Esophagus muscularis mucosa (tissue), 4 donors: ENCODE results near the gene VTI1A. TPM values are rescaled to one million over a fixed set of nuclear protein-coding genes. Genes with fewer than 3 reads are reported as not detected.
A peak's percentile ranks its signal among the peaks of the same experiment; 100 is the strongest.

Source experiments
- DNase-seq: peaks from one replicate; pipeline ENCODE4 v3.0.0-alpha.2; 2017; ENCODE audit errors: extremely low spot score
- H3K27ac ChIP-seq, 4 donors: fragments of 200-600 bp; sonication (generic); replicated peaks in 1 of 4; 1 replicate in 3 of 4; 2 replicates in 1 of 4; pipeline ENCODE4 v1.5.1; 2016 to 2019; ENCODE audit warnings: mild to moderate bottlenecking in 1 of 4
- H3K27me3 ChIP-seq, 4 donors: fragments of 200-600 bp; sonication (generic); one replicate each; pipeline versions ENCODE4 v1.5.1 to v1.6.0; 2016 to 2019
- H3K36me3 ChIP-seq, 4 donors: fragments of 200-600 bp; sonication (generic); one replicate each; pipeline ENCODE4 v1.5.1; 2016 to 2019
- H3K4me1 ChIP-seq, 4 donors: fragments of 200-600 bp; sonication (generic); one replicate each; pipeline ENCODE4 v1.5.1; 2016 to 2019
- H3K4me3 ChIP-seq, 4 donors: fragments of 200-600 bp; sonication (generic); 1 replicate in 2 of 4; 2 replicates in 2 of 4; pipeline ENCODE4 v1.5.1; 2016 to 2019; ENCODE audit warnings: mild to moderate bottlenecking in 4 of 4, moderate library complexity in 1 of 4
- H3K9me3 ChIP-seq, 4 donors: fragments of 200-600 bp; sonication (generic); 1 replicate in 3 of 4; 2 replicates in 1 of 4; pipeline ENCODE4 v1.5.1; 2016 to 2019
- EP300 ChIP-seq: sonication (generic); formaldehyde crosslinking; IDR thresholded peaks from one replicate; pipeline ENCODE4 v1.6.1; 2017; ENCODE audit warnings: antibody characterized with exemption
- POLR2A ChIP-seq: fragments of 450-650 bp; IDR thresholded peaks from one replicate; pipeline ENCODE4 v1.6.1; 2017; ENCODE audit warnings: antibody characterized with exemption, moderate library complexity, mild to moderate bottlenecking, low read depth
- POLR2AphosphoS5 ChIP-seq, 2 donors: sonication (generic); formaldehyde crosslinking; IDR thresholded peaks; one replicate each; pipeline ENCODE4 v1.6.1; 2017; ENCODE audit warnings: antibody characterized with exemption in 2 of 2
- WGBS: methylation state at CpG from one replicate; pipeline ENCODE4 v1.1.5; 2018; 5-methylcytosine and 5-hydroxymethylcytosine counted together
- intact Hi-C: fragments of 100-400 bp; cut with DNase I; formaldehyde crosslinking; loops from one replicate; pipeline ENCODE4 v1.15.1; 2023
- total RNA-seq, 4 donors: library from RNA; depleted of rRNA; stranded (reverse); fragments of >200 nt; gene quantifications; one replicate each; pipeline versions ENCODE4 v1.1.0 to v1.2.1, GENCODE V29; 2016
- TF ChIP-seq, protein P1 (sequence below), 3 experiments: fragments of 200-600 bp in 2 of 3; fragments of 450-650 bp in 1 of 3; sonication (generic) in 2 of 3; IDR thresholded peaks; one replicate each; pipeline ENCODE4 v1.5.1; 2017 to 2019; ENCODE audit warnings: antibody characterized with exemption in 3 of 3, mild to moderate bottlenecking in 2 of 3, moderate library complexity in 1 of 3

Gene VTI1A
- total RNA-seq, 4 donors from 2014 or later, result 27.6 to 42.7 (median 33.8) TPM

DNA sequence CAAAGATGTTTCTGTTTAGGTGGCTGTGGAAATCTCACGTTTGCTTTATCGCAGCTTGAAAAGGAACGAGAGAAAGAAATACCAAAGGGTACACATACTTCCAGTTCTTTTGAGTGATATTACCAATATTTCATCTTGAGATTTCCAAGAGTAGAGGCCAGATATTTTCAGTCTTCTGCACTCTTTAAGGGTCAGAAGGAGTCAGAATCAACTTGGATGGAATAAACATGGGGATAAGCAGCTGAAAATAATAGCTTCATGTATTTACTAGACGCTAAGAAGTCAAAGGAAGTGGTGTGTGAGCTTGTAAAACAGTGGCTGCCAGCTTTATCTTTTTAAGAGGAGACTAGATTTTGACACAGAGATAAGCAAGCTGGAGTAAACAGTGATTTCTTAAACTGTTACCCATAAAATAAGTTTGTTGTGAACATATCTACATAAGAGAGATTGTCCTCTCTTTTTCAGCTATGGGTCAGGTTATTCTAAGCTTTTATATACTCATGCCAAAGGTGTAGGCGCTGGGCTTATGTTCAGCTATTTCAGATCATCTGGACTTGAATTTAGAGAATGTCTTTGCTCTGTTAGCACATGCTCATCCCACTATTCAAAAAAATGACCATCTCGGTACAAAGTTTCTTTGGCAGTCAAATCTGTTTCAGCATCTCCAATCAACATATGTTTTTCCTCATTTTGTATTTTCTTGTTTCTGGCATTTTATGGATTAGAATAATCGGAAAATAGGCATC is 332.2 kb downstream of the VTI1A start:
- peak; percentile 47 for DNase-seq
- Histone ChIP-seq H3K36me3 (peaks cover 0 to 4% (median 0%) of the 10 kb centered on the region in 4 donors), H3K9me3 (no peaks in the 10 kb centered on the region), H3K4me3 (no peak overlapping the region), H3K4me1 (no peaks in the 10 kb centered on the region), H3K27ac (peak overlapping the region in 1 of 4 donors; percentile 13), H3K27me3 (no peaks in the 10 kb centered on the region)
- intact Hi-C loops, result no loop called here
- TF ChIP-seq POLR2AphosphoS5 (IDR thresholded peaks at IDR 0.05), result no peak
- TF ChIP-seq EP300, result no peak
- 76% methylated on average over 7 of the region's 7 CpGs for WGBS

DNA sequence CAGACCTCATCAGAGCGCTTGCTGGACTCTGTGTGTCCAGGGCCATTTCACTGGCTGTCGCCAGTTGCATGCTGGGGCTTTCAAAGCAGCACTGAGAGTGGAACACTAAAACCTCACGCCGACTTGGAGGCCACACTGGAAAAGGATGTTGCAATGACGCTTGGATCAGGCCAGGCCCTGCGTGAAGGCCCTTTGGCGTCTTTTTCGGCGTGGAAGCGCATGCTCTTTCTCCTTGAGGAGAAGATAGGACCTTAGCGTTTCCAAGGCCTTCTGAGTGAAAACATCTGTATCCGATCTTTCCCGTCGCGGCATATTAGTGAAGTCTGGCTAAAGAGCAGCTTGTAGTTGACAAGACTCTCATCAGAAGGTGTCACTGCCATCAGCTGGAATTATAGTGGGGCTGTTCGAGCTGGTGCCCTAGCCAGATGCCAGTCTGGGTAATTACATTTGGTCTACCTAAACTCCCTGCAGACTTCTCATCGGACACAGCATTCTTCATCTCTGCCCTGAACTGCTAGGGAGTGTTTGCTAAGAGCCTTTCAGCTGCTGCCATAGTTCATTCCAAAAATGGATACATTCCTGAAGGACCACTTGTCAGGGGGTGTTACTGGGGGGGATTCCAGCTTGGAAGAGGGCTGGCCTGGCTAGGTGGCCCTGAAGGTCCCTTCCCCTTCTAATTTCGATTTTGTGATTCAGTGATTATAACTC is 335.3 kb downstream of the VTI1A start:
- Histone ChIP-seq H3K4me1 (no peaks in the 10 kb centered on the region), H3K36me3 (peaks cover 0 to 4% (median 0%) of the 10 kb centered on the region in 4 donors), H3K27me3 (no peaks in the 10 kb centered on the region), H3K9me3 (no peaks in the 10 kb centered on the region), H3K27ac (peak overlapping the region in 3 of 4 donors; percentile 15 to 54 (median 38)), H3K4me3 (no peak overlapping the region)
- TF ChIP-seq EP300, result no peak
- no peak for TF ChIP-seq POLR2A
- TF ChIP-seq, protein P1, sequence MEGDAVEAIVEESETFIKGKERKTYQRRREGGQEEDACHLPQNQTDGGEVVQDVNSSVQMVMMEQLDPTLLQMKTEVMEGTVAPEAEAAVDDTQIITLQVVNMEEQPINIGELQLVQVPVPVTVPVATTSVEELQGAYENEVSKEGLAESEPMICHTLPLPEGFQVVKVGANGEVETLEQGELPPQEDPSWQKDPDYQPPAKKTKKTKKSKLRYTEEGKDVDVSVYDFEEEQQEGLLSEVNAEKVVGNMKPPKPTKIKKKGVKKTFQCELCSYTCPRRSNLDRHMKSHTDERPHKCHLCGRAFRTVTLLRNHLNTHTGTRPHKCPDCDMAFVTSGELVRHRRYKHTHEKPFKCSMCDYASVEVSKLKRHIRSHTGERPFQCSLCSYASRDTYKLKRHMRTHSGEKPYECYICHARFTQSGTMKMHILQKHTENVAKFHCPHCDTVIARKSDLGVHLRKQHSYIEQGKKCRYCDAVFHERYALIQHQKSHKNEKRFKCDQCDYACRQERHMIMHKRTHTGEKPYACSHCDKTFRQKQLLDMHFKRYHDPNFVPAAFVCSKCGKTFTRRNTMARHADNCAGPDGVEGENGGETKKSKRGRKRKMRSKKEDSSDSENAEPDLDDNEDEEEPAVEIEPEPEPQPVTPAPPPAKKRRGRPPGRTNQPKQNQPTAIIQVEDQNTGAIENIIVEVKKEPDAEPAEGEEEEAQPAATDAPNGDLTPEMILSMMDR (IDR thresholded peaks at IDR 0.05), result no peak
- TF ChIP-seq POLR2AphosphoS5 (IDR thresholded peaks at IDR 0.05), result peak; percentile 18 to 66
- 91% methylated on average over 17 of the region's 18 CpGs for WGBS
- DNase-seq, result peak; percentile 93
- intact Hi-C loops, result no loop called here

DNA sequence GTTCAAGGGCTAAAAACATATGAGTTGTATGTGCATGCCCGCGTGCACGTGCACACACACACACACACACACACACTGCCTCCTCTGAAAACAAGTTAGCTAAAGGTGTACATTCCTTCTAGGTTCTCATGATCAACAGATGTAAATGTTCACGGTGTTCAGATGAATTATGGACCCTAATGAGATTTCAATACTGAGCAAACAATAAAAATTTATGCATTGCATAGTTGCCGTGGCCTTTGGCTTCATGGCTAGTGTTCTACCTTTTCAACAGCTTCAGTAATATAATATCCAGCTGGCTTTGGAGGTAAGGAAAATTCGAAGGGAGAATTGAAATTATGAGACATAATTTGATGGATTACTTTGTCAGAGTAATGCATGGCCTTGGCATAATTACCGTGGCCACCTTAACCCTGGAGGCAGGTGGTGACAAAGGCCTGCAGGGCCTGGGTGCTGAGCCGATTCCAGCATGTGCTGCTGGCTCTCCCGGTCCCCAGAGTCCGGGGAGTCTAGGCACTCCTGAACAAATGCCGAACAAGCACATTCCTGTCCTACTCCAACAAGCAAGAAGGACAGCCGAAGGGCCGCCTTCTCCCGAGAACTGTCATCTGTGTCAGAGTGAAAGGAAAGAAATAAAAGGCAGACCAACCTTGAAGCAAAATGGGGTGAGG is 336.5 kb downstream of the VTI1A start:
- DNase-seq, result peak; percentile 91
- Histone ChIP-seq H3K4me3 (no peak overlapping the region), H3K36me3 (peaks cover 0 to 4% (median 0%) of the 10 kb centered on the region in 4 donors), H3K27ac (no peak overlapping the region), H3K4me1 (no peaks in the 10 kb centered on the region), H3K9me3 (no peaks in the 10 kb centered on the region), H3K27me3 (no peaks in the 10 kb centered on the region)
- intact Hi-C loops, result no loop called here
- 65% methylated on average over 14 of the region's 14 CpGs for WGBS
- no peak for TF ChIP-seq POLR2A
- TF ChIP-seq EP300, result no peak
- TF ChIP-seq, protein P1 (IDR thresholded peaks at IDR 0.05), result no peak
- TF ChIP-seq POLR2AphosphoS5 (IDR thresholded peaks at IDR 0.05), result no peak

GRCh38 chr10:112784022-112784461 is 337.0 kb downstream of the VTI1A start:
- DNase-seq, result peak; percentile 12
- H3K27ac ChIP-seq, result no peak overlapping the region
- peaks cover 0 to 3% (median 1%) of the 10 kb centered on the region in 4 donors for H3K9me3 ChIP-seq
- TF ChIP-seq POLR2A (no peak), EP300 (no peak), POLR2AphosphoS5 (IDR thresholded peaks at IDR 0.05) (no peak)
- TF ChIP-seq, protein P1 (IDR thresholded peaks at IDR 0.05), result no peak
- no peak overlapping the region for H3K4me3 ChIP-seq
- 74% methylated on average over 8 of the region's 8 CpGs for whole genome bisulfite sequencing
- peaks cover 0 to 4% (median 0%) of the 10 kb centered on the region in 4 donors for H3K36me3 ChIP-seq
- intact Hi-C loops, result no loop called here
- no peaks in the 10 kb centered on the region for H3K27me3 ChIP-seq
- H3K4me1 ChIP-seq, result no peaks in the 10 kb centered on the region

- H3K4me3 ChIP-seq, result no peak overlapping the region
- no peaks in the 10 kb centered on the region for H3K27me3 ChIP-seq
- TF ChIP-seq POLR2A (no peak), POLR2AphosphoS5 (IDR thresholded peaks at IDR 0.05) (no peak), EP300 (no peak)
- TF ChIP-seq, protein P1 (IDR thresholded peaks at IDR 0.05), result no peak
- intact Hi-C loops, result no loop called here
- H3K4me1 ChIP-seq, result no peaks in the 10 kb centered on the region
- no peak overlapping the region for H3K27ac ChIP-seq
- peaks cover 0 to 4% (median 0%) of the 10 kb centered on the region in 4 donors for H3K36me3 ChIP-seq
- peaks cover 0 to 7% (median 3%) of the 10 kb centered on the region in 4 donors for H3K9me3 ChIP-seq
- DNase-seq, result no peak
Observed at GRCh38 chr10:112785089-112785488, 338.1 kb downstream of the VTI1A start.
